Heart left ventricle (tissue), 13 donors: ENCODE results near the gene COL23A1.

ENCODE experiments used
- CTCF ChIP-seq, 12 donors: fragments of 200-600 bp; sonication (generic) in 4 of 12; IDR thresholded peaks; one replicate each; pipeline versions ENCODE4 v1.5.0 to v1.8.0; 2018 to 2022; ENCODE audit warnings: antibody characterized with exemption in 12 of 12, mild to moderate bottlenecking in 5 of 12
- POLR2A ChIP-seq, 2 donors: fragments of 450-650 bp; IDR thresholded peaks; one replicate each; pipeline ENCODE4 v1.6.1; 2017; ENCODE audit warnings: antibody characterized with exemption in 2 of 2, mild to moderate bottlenecking in 2 of 2, moderate library complexity in 2 of 2
- donor health status: ischemic (EF 13 %, LVEDD 7.1; RV severe dilation, severe dysfunction).
- donor health status: DM: no; HTN: yes; CAD: no.
- donor health status: DM: no; HTN: no; CAD: no.
- donor health status: ischemic (EF 25% LVEDD 6.9; RV normal size, moderate dysfunction).
- donor health status: ischemic (EF 25% LVEDD 5.7; RV mildly dilated, moderate dysfunction).
- donor health status: ischemic (EF 35%, LVEDD 5.7; RV mildly dilated, moderate dysfunction).
- donor health status: nonischemic (EF 11% LVEDD 7.7; RV severe dilation, severe dysfunction).
- donor health status: DM: yes; HTN: yes; CAD: no.
- donor health status: PGD.
- donor health status: ischemic (EF 29% LVEDD 5.4; RV normal size, mild dysfunction).
- donor health status: nonischemic (EF 23%, LVEDD 6.1; RV moderate dilation, normal function).

DNA sequence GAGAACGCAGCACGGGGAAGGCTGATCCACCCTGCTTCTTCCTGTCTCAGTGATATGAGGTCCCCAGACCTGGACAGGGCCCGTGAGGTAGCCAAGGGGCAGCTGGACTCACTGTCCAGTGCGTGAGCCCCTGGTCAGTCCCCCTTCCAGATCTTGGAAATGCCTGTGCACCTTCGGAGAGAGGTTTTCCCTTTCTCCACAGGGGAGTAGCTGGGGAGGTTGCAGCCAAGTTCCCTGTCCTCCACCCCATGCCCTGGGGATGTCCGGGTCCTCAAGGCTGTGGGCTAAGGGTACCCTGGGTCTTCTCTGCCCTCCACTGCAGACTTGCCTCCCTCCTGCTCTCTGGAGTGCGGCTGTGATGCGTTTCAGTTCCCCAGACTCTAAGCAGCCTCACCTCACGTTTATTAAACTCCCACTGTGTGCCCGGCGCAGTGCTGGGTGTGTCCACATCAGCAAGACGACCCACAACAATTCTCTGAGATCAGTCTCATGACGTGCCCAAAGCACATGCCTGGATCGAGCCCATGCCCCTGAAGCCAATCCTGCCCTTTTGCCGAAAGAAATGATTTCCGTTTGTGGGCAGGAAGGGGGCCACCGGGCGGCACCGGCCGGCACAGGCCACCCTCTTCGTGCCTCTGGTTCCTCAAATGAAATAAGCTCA is 256.2 kb downstream of the COL23A1 start:
- TF ChIP-seq CTCF (IDR thresholded peaks at IDR 0.05), result no peak
- no peak for TF ChIP-seq POLR2A (IDR thresholded peaks at IDR 0.05)
